B cell (primary cell): ENCODE measurements around the gene PLA2G4F. TPM values are rescaled to one million over a fixed set of nuclear protein-coding genes. Genes with fewer than 3 reads are reported as not detected.

Source experiments
- ATAC-seq: fragments of 200-7000 bp; cut with Tn5 transposase; one replicate; pipeline ENCODE4 v1.10.0; 2021; ENCODE audit warnings: low read depth, mild to moderate bottlenecking, moderate number of reproducible peaks, moderate library complexity
- CTCF ChIA-PET: fragments of 350-600 bp; sonication (Branson Sonifier 250); formaldehyde crosslinking; loops from one replicate; lab custom pipeline; 2021; ENCODE audit warnings: antibody characterized with exemption, inconsistent platforms; lab: Charles Lee
- POLR2A ChIA-PET: fragments of 350-600 bp; sonication (Branson Sonifier 250); formaldehyde crosslinking; loops from one replicate; lab custom pipeline; 2021; ENCODE audit warnings: antibody characterized with exemption; lab: Charles Lee
- DNase-seq: peaks from one replicate; pipeline ENCODE4 v3.0.0; 2013
- H2AFZ ChIP-seq: 2 replicates; pipeline ENCODE4 v1.6.1; 2012; ENCODE audit warnings: mild to moderate bottlenecking, low read depth, low read length; ENCODE audit not compliant: insufficient read depth, poor library complexity, severe bottlenecking
- H3K27ac ChIP-seq, 2 donors: 1 replicate in 1 of 2; 2 replicates in 1 of 2; pipeline ENCODE4 v1.5.1; 2012 to 2013; ENCODE audit warnings: low read length in 2 of 2, mild to moderate bottlenecking in 2 of 2, moderate library complexity in 1 of 2
- H3K27me3 ChIP-seq, 4 experiments: fragments of 200-600 bp in 1 of 4; sonication (generic) in 1 of 4; replicated peaks in 1 of 4; 1 replicate in 2 of 4; 2 replicates in 2 of 4; pipeline versions ENCODE4 v1.6.1 to v1.7.0; 2013 to 2016; ENCODE audit warnings: low read length in 3 of 4, mild to moderate bottlenecking in 2 of 4, mixed read lengths in 1 of 4, moderate library complexity in 1 of 4; ENCODE audit not compliant: insufficient read depth in 4 of 4, control insufficient read depth in 3 of 4; ENCODE audit errors: control extremely low read depth in 1 of 4
- H3K36me3 ChIP-seq, 2 experiments: replicated peaks in 1 of 2; 1 replicate in 1 of 2; 2 replicates in 1 of 2; pipeline versions ENCODE4 v1.6.1 to v1.7.1; 2013; ENCODE audit warnings: low read length in 1 of 2; ENCODE audit not compliant: insufficient read depth in 2 of 2, control insufficient read depth in 1 of 2; ENCODE audit errors: control extremely low read depth in 1 of 2, extremely low read depth in 1 of 2
- H3K4me1 ChIP-seq, 2 donors: fragments of 200-600 bp in 1 of 2; sonication (generic) in 1 of 2; 1 replicate in 1 of 2; 2 replicates in 1 of 2; pipeline versions ENCODE4 v1.5.1 to v1.6.1; 2013 to 2017; ENCODE audit warnings: low read length in 2 of 2; ENCODE audit not compliant: control insufficient read depth in 2 of 2, insufficient read depth in 2 of 2
- H3K4me2 ChIP-seq: replicated peaks from 2 replicates; pipeline ENCODE3; 2012; ENCODE audit warnings: mild to moderate bottlenecking, low read depth, low read length; ENCODE audit not compliant: poor library complexity, severe bottlenecking
- H3K4me3 ChIP-seq, 5 experiments: fragments of 200-600 bp in 1 of 5; sonication (generic) in 1 of 5; 1 replicate in 3 of 5; 2 replicates in 2 of 5; pipeline versions ENCODE4 v1.5.1 to v1.7.0; 2011 to 2016; ENCODE audit warnings: low read length in 4 of 5, mild to moderate bottlenecking in 4 of 5, low read depth in 2 of 5, control low read depth in 1 of 5, moderate library complexity in 1 of 5; ENCODE audit not compliant: insufficient read depth in 1 of 5; ENCODE audit errors: control extremely low read depth in 1 of 5, extremely low read depth in 1 of 5
- H3K79me2 ChIP-seq: fragments of 200-600 bp; sonication (generic); one replicate; pipeline ENCODE4 v1.6.0; 2016; ENCODE audit warnings: low read length; ENCODE audit not compliant: control insufficient read depth, insufficient read depth
- H3K9ac ChIP-seq: fragments of 200-600 bp; sonication (generic); 2 replicates; pipeline ENCODE4 v1.6.1; 2017; ENCODE audit warnings: mild to moderate bottlenecking, low read length, moderate library complexity
- H3K9me3 ChIP-seq, 3 donors: one replicate each; pipeline versions ENCODE4 v1.6.1 to v1.7.1; 2013; ENCODE audit warnings: low read length in 2 of 3; ENCODE audit not compliant: control insufficient read depth in 2 of 3, insufficient read depth in 1 of 3; ENCODE audit errors: control extremely low read depth in 1 of 3
- H4K20me1 ChIP-seq: 2 replicates; pipeline ENCODE4 v1.6.0; 2012; ENCODE audit warnings: mild to moderate bottlenecking, low read length; ENCODE audit not compliant: insufficient read depth, control insufficient read depth, poor library complexity, severe bottlenecking
- H3K27ac Mint-ChIP-seq: one replicate; pipeline ENCODE4 v1.8.0; 2021; ENCODE audit warnings: mixed read lengths
- H3K27me3 Mint-ChIP-seq: one replicate; pipeline ENCODE4 v1.8.0; 2021; ENCODE audit warnings: mixed read lengths
- H3K4me1 Mint-ChIP-seq: one replicate; pipeline ENCODE4 v1.8.0; 2021; ENCODE audit warnings: mixed read lengths
- H3K4me3 Mint-ChIP-seq: one replicate; pipeline ENCODE4 v1.8.0; 2021; ENCODE audit warnings: mixed read lengths
- H3K9me3 Mint-ChIP-seq: one replicate; pipeline ENCODE4 v1.8.0; 2022; ENCODE audit warnings: mixed read lengths; ENCODE audit not compliant: insufficient read depth
- EZH2 ChIP-seq: IDR thresholded peaks from 2 replicates; pipeline ENCODE4 v1.6.1; 2012; ENCODE audit warnings: borderline replicate concordance, low read depth, mild to moderate bottlenecking, moderate library complexity, low read length; ENCODE audit not compliant: insufficient read depth, poor library complexity, severe bottlenecking
- WGBS: methylation state at CpG from one replicate; pipeline ENCODE4 v1.1.5; 2013; ENCODE audit warnings: missing lambda C conversion rate; ENCODE audit not compliant: insufficient coverage; 5-methylcytosine and 5-hydroxymethylcytosine counted together
- intact Hi-C: fragments of 100-400 bp; cut with micrococcal nuclease; formaldehyde crosslinking; loops from one replicate; pipeline ENCODE4 v1.10.0; 2022
- polyA plus RNA-seq: library from polyadenylated mRNA; depleted of rRNA; stranded (reverse); fragments of >200 nt; gene quantifications from 2 replicates; pipeline ENCODE4 v1.2.3, GENCODE V29; 2012
- total RNA-seq, 2 donors: library from RNA; stranded (reverse); fragments of 120-200 nt in 1 of 2; gene quantifications; 1 replicate in 1 of 2; 2 replicates in 1 of 2; pipeline versions ENCODE4 v1.2.3 to v1.2.4, GENCODE V29; 2013 to 2022
- TF ChIP-seq, protein P1 (sequence below): fragments of 200-600 bp; IDR thresholded peaks from one replicate; pipeline ENCODE4 v1.8.0; 2022; ENCODE audit warnings: antibody characterized with exemption, mild to moderate bottlenecking

PLA2G4F gene
- total and polyA plus RNA-seq, 2 donors (not counting 1 experiment from before 2014, with no cell fraction given), result not detected

DNA sequence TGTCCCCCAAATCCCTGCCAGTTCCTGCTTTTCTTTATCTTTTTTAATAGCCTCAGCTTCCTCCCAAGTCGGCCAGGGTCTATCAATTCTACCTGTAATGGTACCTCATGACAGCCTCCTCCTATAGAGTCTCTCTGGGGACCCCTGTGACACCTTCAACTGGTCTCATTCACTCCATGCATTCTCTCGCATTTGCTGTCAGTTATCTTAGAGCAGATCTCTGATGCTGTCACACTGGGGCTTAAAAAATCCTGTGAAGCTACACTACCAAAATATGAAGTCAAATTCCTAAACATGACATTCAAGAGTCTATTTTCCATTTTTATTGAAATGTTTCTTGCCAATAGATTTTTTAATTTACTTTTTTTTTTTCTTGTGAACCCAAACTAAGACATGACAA is 46.2 kb upstream of the PLA2G4F start:
- no peak for DNase-seq
- peaks cover 70% of the 10 kb centered on the region for H3K79me2 ChIP-seq
- Mint-ChIP-seq H3K27ac (no peak overlapping the region), H3K4me1 (peaks cover 36% of the 10 kb centered on the region), H3K4me3 (no peak overlapping the region), H3K9me3 (no peaks in the 10 kb centered on the region), H3K27me3 (no peaks in the 10 kb centered on the region)
- H3K4me3 ChIP-seq, result no peak overlapping the region
- no peak overlapping the region for H3K27ac ChIP-seq
- ChIA-PET CTCF (no interaction called here), POLR2A (no interaction called here)
- TF ChIP-seq, protein P1, sequence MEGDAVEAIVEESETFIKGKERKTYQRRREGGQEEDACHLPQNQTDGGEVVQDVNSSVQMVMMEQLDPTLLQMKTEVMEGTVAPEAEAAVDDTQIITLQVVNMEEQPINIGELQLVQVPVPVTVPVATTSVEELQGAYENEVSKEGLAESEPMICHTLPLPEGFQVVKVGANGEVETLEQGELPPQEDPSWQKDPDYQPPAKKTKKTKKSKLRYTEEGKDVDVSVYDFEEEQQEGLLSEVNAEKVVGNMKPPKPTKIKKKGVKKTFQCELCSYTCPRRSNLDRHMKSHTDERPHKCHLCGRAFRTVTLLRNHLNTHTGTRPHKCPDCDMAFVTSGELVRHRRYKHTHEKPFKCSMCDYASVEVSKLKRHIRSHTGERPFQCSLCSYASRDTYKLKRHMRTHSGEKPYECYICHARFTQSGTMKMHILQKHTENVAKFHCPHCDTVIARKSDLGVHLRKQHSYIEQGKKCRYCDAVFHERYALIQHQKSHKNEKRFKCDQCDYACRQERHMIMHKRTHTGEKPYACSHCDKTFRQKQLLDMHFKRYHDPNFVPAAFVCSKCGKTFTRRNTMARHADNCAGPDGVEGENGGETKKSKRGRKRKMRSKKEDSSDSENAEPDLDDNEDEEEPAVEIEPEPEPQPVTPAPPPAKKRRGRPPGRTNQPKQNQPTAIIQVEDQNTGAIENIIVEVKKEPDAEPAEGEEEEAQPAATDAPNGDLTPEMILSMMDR, result no peak
- no peak for TF ChIP-seq EZH2
- no peaks in the 10 kb centered on the region for H3K9me3 ChIP-seq
- H2AFZ ChIP-seq, result no peak overlapping the region
- no peak for ATAC-seq
- intact Hi-C loops, result no loop called here
- no peak overlapping the region for H3K4me2 ChIP-seq
- H3K27me3 ChIP-seq, result no peaks in the 10 kb centered on the region
- H3K4me1 ChIP-seq, result peaks cover 15 to 17% of the 10 kb centered on the region in 2 donors
- no peak overlapping the region for H3K9ac ChIP-seq
- WGBS, result 61% methylated on average over 2 of the region's 2 CpGs
- H3K36me3 ChIP-seq, result peaks cover 8 to 29% of the 10 kb centered on the region in 2 experiments
- peaks cover 37% of the 10 kb centered on the region for H4K20me1 ChIP-seq

DNA sequence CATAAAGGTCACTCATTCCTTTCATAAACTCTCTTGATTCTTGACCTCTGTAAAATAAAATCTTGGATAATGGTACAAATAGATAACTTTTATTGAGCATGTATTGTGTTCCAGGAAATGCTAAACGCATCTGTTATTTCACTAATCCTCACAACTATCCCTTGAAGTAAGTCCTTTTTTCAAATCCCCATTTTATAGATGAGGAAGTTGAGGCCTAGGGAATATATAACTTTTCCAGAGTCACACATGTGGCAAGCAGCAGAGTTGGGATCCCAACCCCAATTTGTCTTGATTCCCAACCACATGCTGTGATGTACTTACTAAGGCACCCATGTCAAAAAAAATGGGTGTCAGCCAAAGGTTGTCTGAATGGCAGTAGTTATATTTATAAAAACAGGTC is 45.4 kb upstream of the PLA2G4F start:
- H3K79me2 ChIP-seq, result peaks cover 67% of the 10 kb centered on the region
- no peak for DNase-seq
- no peak overlapping the region for H3K4me3 ChIP-seq
- no peak overlapping the region for H3K9ac ChIP-seq
- peaks cover 7 to 8% of the 10 kb centered on the region in 2 donors for H3K4me1 ChIP-seq
- intact Hi-C loops, result no loop called here
- ChIA-PET CTCF (no interaction called here), POLR2A (no interaction called here)
- Mint-ChIP-seq H3K9me3 (no peaks in the 10 kb centered on the region), H3K27ac (no peak overlapping the region), H3K4me1 (peaks cover 27% of the 10 kb centered on the region), H3K27me3 (no peaks in the 10 kb centered on the region), H3K4me3 (no peak overlapping the region)
- H3K4me2 ChIP-seq, result no peak overlapping the region
- no peaks in the 10 kb centered on the region for H3K27me3 ChIP-seq
- H4K20me1 ChIP-seq, result peaks cover 42% of the 10 kb centered on the region
- no peak for TF ChIP-seq EZH2
- TF ChIP-seq, protein P1, result no peak
- peaks cover 8 to 29% of the 10 kb centered on the region in 2 experiments for H3K36me3 ChIP-seq
- no peaks in the 10 kb centered on the region for H3K9me3 ChIP-seq
- no peak overlapping the region for H3K27ac ChIP-seq
- H2AFZ ChIP-seq, result no peak overlapping the region
- no peak for ATAC-seq
- WGBS, result no CpG with 5 or more reads among the region's 1 CpG
